CD14-positive monocyte (primary cell): ENCODE measurements around the gene E2F1. TPM values are rescaled to one million over a fixed set of nuclear protein-coding genes. Genes with fewer than 3 reads are reported as not detected.
A peak's percentile ranks its signal among the peaks of the same experiment; 100 is the strongest.

Source experiments
- DNase-seq, 3 donors: peaks; one replicate each; pipeline ENCODE4 v3.0.0-alpha.2; 2011 to 2022
- H2AFZ ChIP-seq: 2 replicates; pipeline ENCODE4 v1.6.0; 2012; ENCODE audit warnings: mild to moderate bottlenecking, low read depth, low read length, inconsistent platforms; ENCODE audit not compliant: insufficient read depth, poor library complexity, severe bottlenecking
- H3K27ac ChIP-seq, 2 donors: 1 replicate in 1 of 2; 2 replicates in 1 of 2; pipeline ENCODE4 v1.5.1; 2012 to 2013; ENCODE audit warnings: low read length in 2 of 2, control low read depth in 1 of 2, inconsistent platforms in 1 of 2, low read depth in 1 of 2, mild to moderate bottlenecking in 1 of 2
- H3K27me3 ChIP-seq, 2 donors: one replicate each; pipeline versions ENCODE4 v1.6.0 to v1.6.1; 2011 to 2013; ENCODE audit warnings: low read length in 2 of 2; ENCODE audit not compliant: control insufficient read depth in 2 of 2, insufficient read depth in 2 of 2
- H3K36me3 ChIP-seq, 2 donors: replicated peaks in 1 of 2; 1 replicate in 1 of 2; 2 replicates in 1 of 2; pipeline versions ENCODE4 v1.5.1 to v1.6.1; 2012 to 2013; ENCODE audit warnings: low read length in 2 of 2, control low read depth in 1 of 2, inconsistent platforms in 1 of 2, mild to moderate bottlenecking in 1 of 2; ENCODE audit not compliant: insufficient read depth in 2 of 2, control insufficient read depth in 1 of 2
- H3K4me1 ChIP-seq, 2 donors: 1 replicate in 1 of 2; 2 replicates in 1 of 2; pipeline versions ENCODE4 v1.5.1 to v1.6.1; 2012 to 2013; ENCODE audit warnings: low read length in 2 of 2, control low read depth in 1 of 2, inconsistent platforms in 1 of 2, mild to moderate bottlenecking in 1 of 2, moderate library complexity in 1 of 2; ENCODE audit not compliant: insufficient read depth in 2 of 2, control insufficient read depth in 1 of 2
- H3K4me2 ChIP-seq: replicated peaks from 2 replicates; pipeline ENCODE3; 2012; ENCODE audit warnings: low read length, moderate library complexity, mild to moderate bottlenecking; ENCODE audit not compliant: poor library complexity, severe bottlenecking; ENCODE audit errors: extremely low read depth
- H3K4me3 ChIP-seq, 3 experiments: fragments of 200-600 bp in 1 of 3; sonication (generic) in 1 of 3; replicated peaks in 1 of 3; 1 replicate in 2 of 3; 2 replicates in 1 of 3; pipeline ENCODE4 v1.5.1; 2011 to 2013; ENCODE audit warnings: low read length in 3 of 3, mild to moderate bottlenecking in 3 of 3, control low read depth in 2 of 3, low read depth in 2 of 3, inconsistent platforms in 1 of 3, moderate library complexity in 1 of 3
- H3K79me2 ChIP-seq: 2 replicates; pipeline ENCODE4 v1.6.0; 2012; ENCODE audit warnings: mild to moderate bottlenecking, control low read depth, inconsistent platforms, low read length, moderate library complexity; ENCODE audit not compliant: insufficient read depth
- H3K9ac ChIP-seq: 2 replicates; pipeline ENCODE4 v1.6.0; 2017; ENCODE audit warnings: low read length, mild to moderate bottlenecking; ENCODE audit not compliant: insufficient read depth, poor library complexity, severe bottlenecking
- H3K9me3 ChIP-seq, 2 donors: replicated peaks in 1 of 2; 1 replicate in 1 of 2; 2 replicates in 1 of 2; pipeline versions ENCODE4 v1.5.1 to v1.6.1; 2012 to 2013; ENCODE audit warnings: low read length in 2 of 2, control low read depth in 1 of 2; ENCODE audit not compliant: control insufficient read depth in 1 of 2, insufficient read depth in 1 of 2
- H4K20me1 ChIP-seq: 2 replicates; pipeline ENCODE4 v1.6.0; 2012; ENCODE audit warnings: mild to moderate bottlenecking, low read length, control low read depth, moderate library complexity; ENCODE audit not compliant: insufficient read depth
- H3K27ac Mint-ChIP-seq, 7 donors: one replicate each; pipeline ENCODE4 v1.8.0; 2020; ENCODE audit warnings: mild to moderate bottlenecking in 7 of 7, mixed read lengths in 7 of 7, moderate library complexity in 6 of 7, inconsistent platforms in 2 of 7
- H3K27me3 Mint-ChIP-seq, 3 donors: one replicate each; pipeline ENCODE4 v1.8.0; 2021 to 2022; ENCODE audit warnings: low read depth in 3 of 3, mild to moderate bottlenecking in 3 of 3, mixed read lengths in 3 of 3, moderate library complexity in 3 of 3, inconsistent platforms in 1 of 3
- H3K36me3 Mint-ChIP-seq, 2 donors: one replicate each; pipeline ENCODE4 v1.8.0; 2020; ENCODE audit warnings: mixed read lengths in 2 of 2, inconsistent platforms in 1 of 2, mild to moderate bottlenecking in 1 of 2
- H3K4me1 Mint-ChIP-seq: one replicate; pipeline ENCODE4 v1.8.0; 2020; ENCODE audit warnings: mild to moderate bottlenecking, mixed read lengths
- H3K4me3 Mint-ChIP-seq, 2 donors: one replicate each; pipeline ENCODE4 v1.8.0; 2020; ENCODE audit warnings: mild to moderate bottlenecking in 2 of 2, mixed read lengths in 2 of 2, moderate library complexity in 1 of 2
- H3K9me3 Mint-ChIP-seq, 7 donors: one replicate each; pipeline ENCODE4 v1.8.0; 2020 to 2022; ENCODE audit warnings: mixed read lengths in 7 of 7, mild to moderate bottlenecking in 6 of 7, moderate library complexity in 6 of 7, inconsistent platforms in 2 of 7
- CTCF ChIP-seq: fragments of 200-600 bp; IDR thresholded peaks from one replicate; pipeline ENCODE4 v1.8.0; 2022; ENCODE audit warnings: antibody characterized with exemption, mild to moderate bottlenecking
- WGBS: methylation state at CpG from one replicate; pipeline ENCODE4 v1.1.5; 2013; ENCODE audit warnings: missing lambda C conversion rate; ENCODE audit not compliant: insufficient coverage; 5-methylcytosine and 5-hydroxymethylcytosine counted together
- intact Hi-C, 2 donors: fragments of 100-400 bp; cut with micrococcal nuclease; formaldehyde crosslinking; loops; one replicate each; pipeline versions ENCODE4 v1.15.0 to v1.15.1; 2023
- polyA plus RNA-seq, 3 donors: library from polyadenylated mRNA; depleted of rRNA in 1 of 3; unstranded in 2 of 3; stranded (reverse) in 1 of 3; fragments of 300-500 nt in 2 of 3; fragments of >200 nt in 1 of 3; fragmentation: Illumina TruSeq in 2 of 3; gene quantifications; 1 replicate in 2 of 3; 2 replicates in 1 of 3; pipeline ENCODE4 v1.2.3, GENCODE V29; 2012 to 2021

The E2F1 gene
- polyA plus RNA-seq, 3 donors: 0.17 to 1.1 TPM; not detected in 1

- Histone ChIP-seq H3K4me1 (peaks cover 16 to 18% of the 10 kb centered on the region in 2 donors), H3K36me3 (no peaks in the 10 kb centered on the region), H4K20me1 (no peaks in the 10 kb centered on the region), H3K9me3 (no peaks in the 10 kb centered on the region), H2AFZ (no peak overlapping the region), H3K9ac (no peak overlapping the region), H3K27me3 (no peaks in the 10 kb centered on the region), H3K27ac (no peak overlapping the region), H3K4me3 (no peak overlapping the region), H3K4me2 (no peak overlapping the region), H3K79me2 (no peaks in the 10 kb centered on the region)
- TF ChIP-seq CTCF: no peak
- no peak overlapping the region for H3K4me3 Mint-ChIP-seq
- no peak for DNase-seq
- H3K9me3 Mint-ChIP-seq: peaks cover 0 to 1% (median 0%) of the 10 kb centered on the region in 7 donors
- peaks cover 0 to 3% of the 10 kb centered on the region in 2 donors for H3K36me3 Mint-ChIP-seq
- intact Hi-C loops: loop anchor here (5.0 to 10.0 kb wide), 3 partner anchors 175 to 335 kb away; partner anchors contain the start of gene RALY (in 2 of the 2)
- no peak overlapping the region for H3K27ac Mint-ChIP-seq
- peaks cover 14% of the 10 kb centered on the region for H3K4me1 Mint-ChIP-seq
- 95% methylated on average over 20 of the region's 32 CpGs for WGBS
- H3K27me3 Mint-ChIP-seq: peaks cover 0 to 5% (median 2%) of the 10 kb centered on the region in 3 donors
Observed at GRCh38 chr20:33659341-33660034, 26.7 kb downstream of the E2F1 start.

- H3K79me2 ChIP-seq: no peaks in the 10 kb centered on the region
- H3K4me1 ChIP-seq: peaks cover 10 to 13% of the 10 kb centered on the region in 2 donors
- intact Hi-C loops: no loop called here
- Mint-ChIP-seq H3K9me3 (peaks cover 0 to 1% (median 0%) of the 10 kb centered on the region in 7 donors), H3K27ac (peak overlapping the region in 1 of 7 donors; percentile 18), H3K36me3 (peaks cover 0 to 3% of the 10 kb centered on the region in 2 donors), H3K4me1 (peaks cover 8% of the 10 kb centered on the region), H3K27me3 (peaks cover 0 to 8% (median 2%) of the 10 kb centered on the region in 3 donors), H3K4me3 (no peak overlapping the region)
- no peak overlapping the region for H3K27ac ChIP-seq
- no peak overlapping the region for H2AFZ ChIP-seq
- DNase-seq: no peak
- no peak for TF ChIP-seq CTCF
- no peaks in the 10 kb centered on the region for H3K9me3 ChIP-seq
- no peaks in the 10 kb centered on the region for H4K20me1 ChIP-seq
- 86% methylated on average over 4 of the region's 4 CpGs for WGBS
- no peak overlapping the region for H3K4me2 ChIP-seq
- no peak overlapping the region for H3K4me3 ChIP-seq
- H3K27me3 ChIP-seq: no peaks in the 10 kb centered on the region
- no peak overlapping the region for H3K9ac ChIP-seq
- H3K36me3 ChIP-seq: no peaks in the 10 kb centered on the region
Observed at GRCh38 chr20:33658929-33659328, 27.3 kb downstream of the E2F1 start.
